ENCODE results near the gene PPP2CA.

The PPP2CA gene

GRCh38 chr5:134189031-134189430 lies 36.8 kb downstream of the PPP2CA start:
- Histone ChIP-seq H3K9ac (ENCODE audit: low read depth, low read length) (no peak overlapping the region), H3K4me1 (ENCODE audit: control insufficient read depth, insufficient read depth, low read length) (no peaks in the 10 kb centered on the region), H3K4me3 (ENCODE audit: low read depth, low read length) (no peak overlapping the region), H3K27me3 (ENCODE audit: control insufficient read depth, insufficient read depth, low read length) (no peaks in the 10 kb centered on the region), H3K9me3 (ENCODE audit: control insufficient read depth, insufficient read depth, low read length) (no peaks in the 10 kb centered on the region), H3K27ac (ENCODE audit: low read depth, low read length) (no peak overlapping the region), H3K36me3 (ENCODE audit: control insufficient read depth, insufficient read depth, low read length) (no peaks in the 10 kb centered on the region)

GRCh38 chr5:134188092-134188491 lies 37.8 kb downstream of the PPP2CA start:
- H3K9me3 ChIP-seq (ENCODE audit: control insufficient read depth, insufficient read depth, low read length) = no peaks in the 10 kb centered on the region
- no peaks in the 10 kb centered on the region for H3K4me1 ChIP-seq (ENCODE audit: control insufficient read depth, insufficient read depth, low read length)
- H3K9ac ChIP-seq (ENCODE audit: low read depth, low read length) = no peak overlapping the region
- no peak overlapping the region for H3K27ac ChIP-seq (ENCODE audit: low read depth, low read length)
- no peaks in the 10 kb centered on the region for H3K27me3 ChIP-seq (ENCODE audit: control insufficient read depth, insufficient read depth, low read length)
- no peak overlapping the region for H3K4me3 ChIP-seq (ENCODE audit: low read depth, low read length)
- H3K36me3 ChIP-seq (ENCODE audit: control insufficient read depth, insufficient read depth, low read length) = no peaks in the 10 kb centered on the region

GRCh38 chr5:134184155-134185135 lies 41.4 kb downstream of the PPP2CA start:
- H3K27ac ChIP-seq (ENCODE audit: low read depth, low read length) = no peak overlapping the region
- no peaks in the 10 kb centered on the region for H3K4me1 ChIP-seq (ENCODE audit: control insufficient read depth, insufficient read depth, low read length)
- no peaks in the 10 kb centered on the region for H3K36me3 ChIP-seq (ENCODE audit: control insufficient read depth, insufficient read depth, low read length)
- H3K4me3 ChIP-seq (ENCODE audit: low read depth, low read length) = no peak overlapping the region
- no peaks in the 10 kb centered on the region for H3K9me3 ChIP-seq (ENCODE audit: control insufficient read depth, insufficient read depth, low read length)
- H3K27me3 ChIP-seq (ENCODE audit: control insufficient read depth, insufficient read depth, low read length) = no peaks in the 10 kb centered on the region
- H3K9ac ChIP-seq (ENCODE audit: low read depth, low read length) = no peak overlapping the region

- no peak overlapping the region for H3K9ac ChIP-seq (ENCODE audit: low read depth, low read length)
Measured at GRCh38 chr5:134183481-134183880, 42.4 kb downstream of the PPP2CA start.

GRCh38 chr5:134178096-134178419 lies 47.8 kb downstream of the PPP2CA start:
- Histone ChIP-seq H3K9ac (ENCODE audit: low read depth, low read length) (no peak overlapping the region), H3K36me3 (ENCODE audit: control insufficient read depth, insufficient read depth, low read length) (peaks cover 9% of the 10 kb centered on the region), H3K27ac (ENCODE audit: low read depth, low read length) (no peak overlapping the region)

More at GRCh38 chr5:134183481-134183880, 42.4 kb downstream of the PPP2CA start:
- H3K4me1 ChIP-seq (ENCODE audit: control insufficient read depth, insufficient read depth, low read length) = no peaks in the 10 kb centered on the region
- H3K9me3 ChIP-seq (ENCODE audit: control insufficient read depth, insufficient read depth, low read length) = no peaks in the 10 kb centered on the region
- no peaks in the 10 kb centered on the region for H3K27me3 ChIP-seq (ENCODE audit: control insufficient read depth, insufficient read depth, low read length)
- no peaks in the 10 kb centered on the region for H3K36me3 ChIP-seq (ENCODE audit: control insufficient read depth, insufficient read depth, low read length)
- H3K4me3 ChIP-seq (ENCODE audit: low read depth, low read length) = no peak overlapping the region
- H3K27ac ChIP-seq (ENCODE audit: low read depth, low read length) = no peak overlapping the region

GRCh38 chr5:134177369-134178095 lies 48.3 kb downstream of the PPP2CA start:
- Histone ChIP-seq H3K4me3 (ENCODE audit: low read depth, low read length) (peak overlapping the region; percentile 100), H3K9me3 (ENCODE audit: control insufficient read depth, insufficient read depth, low read length) (no peaks in the 10 kb centered on the region), H3K27ac (ENCODE audit: low read depth, low read length) (peak overlapping the region; percentile 99), H3K27me3 (ENCODE audit: control insufficient read depth, insufficient read depth, low read length) (no peaks in the 10 kb centered on the region), H3K36me3 (ENCODE audit: control insufficient read depth, insufficient read depth, low read length) (peaks cover 10% of the 10 kb centered on the region), H3K9ac (ENCODE audit: low read depth, low read length) (peak overlapping the region; percentile 98), H3K4me1 (ENCODE audit: control insufficient read depth, insufficient read depth, low read length) (peaks cover 15% of the 10 kb centered on the region)

More at GRCh38 chr5:134178096-134178419, 47.8 kb downstream of the PPP2CA start:
- no peaks in the 10 kb centered on the region for H3K9me3 ChIP-seq (ENCODE audit: control insufficient read depth, insufficient read depth, low read length)
- H3K27me3 ChIP-seq (ENCODE audit: control insufficient read depth, insufficient read depth, low read length) = no peaks in the 10 kb centered on the region
- H3K4me3 ChIP-seq (ENCODE audit: low read depth, low read length) = peak overlapping the region; percentile 100; the same call in 1 of the 2 replicates
- H3K4me1 ChIP-seq (ENCODE audit: control insufficient read depth, insufficient read depth, low read length) = peaks cover 15% of the 10 kb centered on the region

- Histone ChIP-seq H3K4me1 (ENCODE audit: control insufficient read depth, insufficient read depth, low read length) (peaks cover 15% of the 10 kb centered on the region), H3K4me3 (ENCODE audit: low read depth, low read length) (peak within 1 kb of the TSS; percentile 100)
Measured at GRCh38 chr5:134176511-134177368, 49.1 kb downstream of the PPP2CA start, which contains the start of gene SKP1. TSS of gene SKP1 (minus strand) at chr5:134176950. CDS start at chr5:134174022, 2,928 bp downstream.

GRCh38 chr5:134175921-134176510 lies 49.9 kb downstream of the PPP2CA start:
- H3K9me3 ChIP-seq (ENCODE audit: control insufficient read depth, insufficient read depth, low read length) = no peaks in the 10 kb centered on the region
- no peaks in the 10 kb centered on the region for H3K27me3 ChIP-seq (ENCODE audit: control insufficient read depth, insufficient read depth, low read length)
- H3K9ac ChIP-seq (ENCODE audit: low read depth, low read length) = peak overlapping the region; percentile 98
- peak overlapping the region; percentile 99 for H3K27ac ChIP-seq (ENCODE audit: low read depth, low read length)
- peaks cover 25% of the 10 kb centered on the region for H3K36me3 ChIP-seq (ENCODE audit: control insufficient read depth, insufficient read depth, low read length)
- peaks cover 15% of the 10 kb centered on the region for H3K4me1 ChIP-seq (ENCODE audit: control insufficient read depth, insufficient read depth, low read length)
- peak overlapping the region; percentile 100 for H3K4me3 ChIP-seq (ENCODE audit: low read depth, low read length)

More at GRCh38 chr5:134176511-134177368, 49.1 kb downstream of the PPP2CA start, which contains the start of gene SKP1:
- peak within 1 kb of the TSS; percentile 99 for H3K27ac ChIP-seq (ENCODE audit: low read depth, low read length)
- H3K36me3 ChIP-seq (ENCODE audit: control insufficient read depth, insufficient read depth, low read length) = peaks cover 18% of the 10 kb centered on the region
- no peaks in the 10 kb centered on the region for H3K9me3 ChIP-seq (ENCODE audit: control insufficient read depth, insufficient read depth, low read length)
- H3K9ac ChIP-seq (ENCODE audit: low read depth, low read length) = peak within 1 kb of the TSS; percentile 98
- no peaks in the 10 kb centered on the region for H3K27me3 ChIP-seq (ENCODE audit: control insufficient read depth, insufficient read depth, low read length)

GRCh38 chr5:134174841-134175839 lies 50.7 kb downstream of the PPP2CA start:
- peaks cover 15% of the 10 kb centered on the region for H3K4me1 ChIP-seq (ENCODE audit: control insufficient read depth, insufficient read depth, low read length)
- H3K9ac ChIP-seq (ENCODE audit: low read depth, low read length) = peak overlapping the region; percentile 98; the same call in 1 of the 2 replicates
- peak overlapping the region; percentile 100 for H3K4me3 ChIP-seq (ENCODE audit: low read depth, low read length)
- peaks cover 34% of the 10 kb centered on the region for H3K36me3 ChIP-seq (ENCODE audit: control insufficient read depth, insufficient read depth, low read length)
- no peaks in the 10 kb centered on the region for H3K27me3 ChIP-seq (ENCODE audit: control insufficient read depth, insufficient read depth, low read length)
- no peaks in the 10 kb centered on the region for H3K9me3 ChIP-seq (ENCODE audit: control insufficient read depth, insufficient read depth, low read length)
- peak overlapping the region; percentile 99 for H3K27ac ChIP-seq (ENCODE audit: low read depth, low read length)

Measured in HUES48 (cell line).